HG03378 (cell line): Measurements from ENCODE around the gene GCNT1.
"Not testable (repeated sequence)": the region's sequence is repeated elsewhere in the genome, so short reads cannot be mapped to it uniquely, and the experiment has no call there.

Source experiments
- ATAC-seq: cut with Tn5 transposase; IDR thresholded peaks from one replicate; pipeline ENCODE4 v1.9.1; 2021; ENCODE audit warnings: mild to moderate bottlenecking, moderate library complexity; ENCODE audit not compliant: unreplicated experiment

GCNT1 gene

GRCh38 chr9:76530458-76531110 is 71.6 kb downstream of the GCNT1 start:
- no peak for ATAC-seq

GRCh38 chr9:76531231-76531780 is 72.3 kb downstream of the GCNT1 start:
- no peak for ATAC-seq

- not testable (repeated sequence) for ATAC-seq
Measured at GRCh38 chr9:76532877-76533276, 73.9 kb downstream of the GCNT1 start.

DNA sequence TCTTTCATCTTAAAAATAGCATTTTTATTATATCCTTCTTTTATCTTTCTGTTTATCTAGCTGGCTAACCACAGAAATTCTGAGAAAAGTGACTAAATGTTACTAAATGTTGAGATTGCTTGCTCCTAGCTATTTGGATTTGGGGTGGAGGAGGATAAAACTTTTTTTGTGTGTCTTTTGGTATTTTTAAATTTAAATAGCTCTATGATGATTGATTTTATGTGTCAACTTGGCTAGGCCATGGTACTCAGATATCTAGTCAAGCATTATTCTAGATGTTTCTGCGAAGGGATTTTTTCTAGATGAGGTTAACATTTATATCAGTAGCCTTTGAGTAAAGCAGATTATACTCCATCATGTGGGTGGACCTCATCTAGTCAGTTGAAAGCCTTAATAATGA is 75.0 kb downstream of the GCNT1 start:
- ATAC-seq: no peak

DNA sequence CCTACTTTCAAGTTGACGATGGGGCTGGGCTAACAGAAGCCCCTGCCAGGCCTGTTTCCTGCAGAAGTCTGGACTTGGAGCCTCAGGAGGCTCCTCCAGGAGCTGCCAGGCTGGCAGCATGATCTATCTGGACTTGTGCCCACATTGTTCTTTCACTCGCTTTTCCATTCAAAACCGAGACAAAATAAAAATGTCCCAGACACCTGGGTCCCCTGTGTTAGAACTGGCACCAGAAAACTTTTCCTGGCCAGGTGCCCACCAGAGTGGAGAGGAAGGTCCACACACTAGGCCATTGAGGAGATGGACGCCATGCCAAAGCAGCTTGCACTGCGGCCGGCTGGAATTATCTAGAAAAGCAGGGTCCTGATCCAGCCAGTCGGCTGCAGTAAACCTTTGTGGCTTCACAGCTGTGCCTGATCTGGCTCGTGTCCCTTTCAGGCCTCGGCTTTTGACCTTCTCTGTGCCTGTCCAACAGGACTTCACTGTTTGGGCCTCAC is 78.2 kb downstream of the GCNT1 start:
- ATAC-seq: no peak

- ATAC-seq: no peak
Measured at GRCh38 chr9:76539180-76539579, 80.2 kb downstream of the GCNT1 start.

GRCh38 chr9:76542360-76542759 is 83.4 kb downstream of the GCNT1 start:
- ATAC-seq: no peak

DNA sequence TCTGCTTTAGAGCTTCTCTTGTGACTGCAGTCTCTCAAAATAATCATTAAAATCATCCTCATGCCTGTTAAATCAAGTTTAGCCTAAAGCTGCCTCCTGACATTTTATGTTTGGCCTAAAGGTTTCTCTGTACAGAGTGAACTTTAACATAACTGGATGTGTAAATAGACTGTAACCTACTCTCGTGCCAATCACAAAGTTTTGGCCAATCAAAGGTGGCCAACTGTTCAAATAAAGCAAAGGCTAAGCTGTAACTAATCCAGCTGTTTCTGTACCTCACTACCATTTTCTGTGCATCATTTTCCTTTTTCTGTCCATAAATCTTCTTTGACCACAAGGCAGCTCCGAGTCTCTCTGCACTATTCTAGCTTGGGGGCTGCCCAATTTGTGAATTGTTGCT is 86.2 kb downstream of the GCNT1 start:
- ATAC-seq: no peak

GRCh38 chr9:76552181-76552580 is 93.2 kb downstream of the GCNT1 start:
- ATAC-seq: no peak

- ATAC-seq: no peak
Measured at GRCh38 chr9:76552751-76553455, 93.9 kb downstream of the GCNT1 start.

DNA sequence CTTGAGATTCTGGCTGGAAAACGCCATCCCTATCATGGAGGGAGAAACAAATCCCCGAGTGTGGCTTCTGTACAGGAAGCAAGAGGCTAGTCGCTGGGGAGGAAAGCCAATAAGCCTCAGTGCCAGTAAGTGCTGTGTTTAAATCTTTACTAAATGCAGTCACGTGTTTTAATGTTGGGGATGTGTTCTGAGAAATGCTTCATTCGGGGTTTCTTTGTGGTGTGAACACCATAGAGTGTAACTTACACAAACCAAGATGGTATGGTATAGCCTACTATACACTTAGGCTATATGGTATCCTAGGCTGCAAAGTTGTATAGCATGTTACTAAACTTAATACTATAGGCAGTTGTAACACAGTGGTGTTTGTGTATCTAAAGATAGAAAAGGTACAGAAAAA is 94.7 kb downstream of the GCNT1 start:
- ATAC-seq: no peak
